Stomach (tissue), 4 donors: Measurements from ENCODE around the gene MYOZ2.

Experiments used
- CTCF ChIP-seq, 7 experiments: fragments of 450-650 bp in 4 of 7; fragments of 200-600 bp in 3 of 7; sonication (generic) in 3 of 7; IDR thresholded peaks; one replicate each; pipeline ENCODE4 v1.5.1; 2016 to 2019; ENCODE audit warnings: antibody characterized with exemption in 7 of 7, control low read depth in 2 of 7, mild to moderate bottlenecking in 1 of 7
- EP300 ChIP-seq: sonication (generic); formaldehyde crosslinking; IDR thresholded peaks from one replicate; pipeline ENCODE4 v1.6.1; 2017; ENCODE audit warnings: antibody characterized with exemption
- POLR2A ChIP-seq, 4 donors: fragments of 450-650 bp; IDR thresholded peaks; one replicate each; pipeline ENCODE4 v1.6.1; 2016; ENCODE audit warnings: antibody characterized with exemption in 4 of 4, control low read depth in 2 of 4, mild to moderate bottlenecking in 1 of 4, moderate library complexity in 1 of 4
- POLR2AphosphoS5 ChIP-seq, 3 donors: sonication (generic); formaldehyde crosslinking; IDR thresholded peaks; one replicate each; pipeline ENCODE4 v1.6.1; 2016; ENCODE audit warnings: antibody characterized with exemption in 3 of 3

DNA sequence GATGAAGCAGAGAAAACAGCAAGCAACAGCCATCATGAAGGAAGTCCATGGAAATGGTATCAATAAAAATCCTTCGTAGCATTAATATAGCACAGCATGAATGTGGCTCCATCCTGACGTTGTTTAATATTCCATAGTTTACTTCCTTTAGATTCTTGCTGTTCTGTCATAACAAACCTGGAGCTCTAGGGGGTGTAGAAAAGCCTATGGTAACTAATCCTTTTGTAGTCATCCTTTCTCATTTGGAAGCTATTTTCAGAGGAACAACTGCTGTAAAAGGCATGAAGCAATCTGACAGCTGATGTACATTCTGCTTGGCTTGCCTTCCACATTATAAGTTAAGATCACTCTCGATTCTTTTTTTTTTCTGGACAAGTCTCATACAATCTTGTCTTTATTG lies 914 bp downstream of the MYOZ2 start:
- TF ChIP-seq CTCF (IDR thresholded peaks at IDR 0.05) (no peak), POLR2A (IDR thresholded peaks at IDR 0.05) (no peak), POLR2AphosphoS5 (IDR thresholded peaks at IDR 0.05) (no peak), EP300 (no peak)
